HCT116 (cell line): ENCODE data around the gene AUTS2. TPM values are rescaled to one million over a fixed set of nuclear protein-coding genes. Genes with fewer than 3 reads are reported as not detected.

Experiments used
- ATAC-seq: fragments of 200-7000 bp; cut with Tn5 transposase; 2 replicates; pipeline ENCODE4 v1.9.1; 2020; ENCODE audit warnings: mild to moderate bottlenecking, moderate library complexity
- BruUV-seq: library from RNA; stranded (reverse); fragments of 400-500 nt; replicated peaks from 2 replicates; lab custom pipeline; 2021; lab: Mats Ljungman, UMichigan
- CTCF ChIA-PET: fragments of 300-600 bp; sonication (Branson Sonifier 250); formaldehyde crosslinking; loops from one replicate; lab custom pipeline; 2021; ENCODE audit warnings: antibody characterized with exemption; lab: Charles Lee
- POLR2A ChIA-PET: fragments of 300-600, 350-600 bp; sonication (Branson Sonifier 250); formaldehyde crosslinking; loops from one replicate; lab custom pipeline; 2021; ENCODE audit warnings: antibody characterized with exemption; lab: Charles Lee
- RAD21 ChIA-PET, 2 experiments: fragments of 300-600 bp; sonication (Branson Sonifier 250); formaldehyde crosslinking; loops; one replicate each; lab custom pipeline; 2023; ENCODE audit warnings: low total read pairs in 2 of 2; ENCODE audit not compliant: uncharacterized antibody in 2 of 2, unreplicated experiment in 2 of 2, low non-redundant PET in 1 of 2; lab: Charles Lee
- DNase-seq: peaks from one replicate; pipeline ENCODE4 v3.0.0-alpha.2; 2010; ENCODE audit warnings: low read depth, low spot score
- H2AFZ ChIP-seq: fragments of 200-600 bp; shearing (Covaris generic), sonication (generic); 2 replicates; pipeline ENCODE4 v1.6.1; 2017; ENCODE audit warnings: low read depth, mixed run types, mixed read lengths, antibody characterized with exemption, low read length; ENCODE audit not compliant: poor library complexity, severe bottlenecking
- H3K27ac ChIP-seq: 2 replicates; pipeline ENCODE4 v1.5.1; 2012; ENCODE audit warnings: low read depth, low read length
- H3K27me3 ChIP-seq: fragments of 200-600 bp; sonication (generic); 2 replicates; pipeline ENCODE4 v1.6.1; 2016; ENCODE audit warnings: mixed run types, low read length, mixed read lengths; ENCODE audit not compliant: insufficient read depth
- H3K36me3 ChIP-seq, 2 experiments: fragments of 200-500 bp in 1 of 2; fragments of 200-600 bp in 1 of 2; sonication (Bioruptor generic) in 1 of 2; sonication (generic) in 1 of 2; 2 replicates each; pipeline versions ENCODE4 v1.5.1 to v1.6.1; 2014 to 2016; ENCODE audit warnings: low read length in 2 of 2, inconsistent platforms in 1 of 2, mixed read lengths in 1 of 2, mixed run types in 1 of 2; ENCODE audit not compliant: insufficient read depth in 2 of 2, control insufficient read depth in 1 of 2
- H3K4me1 ChIP-seq, 2 experiments: fragments of 200-600 bp in 1 of 2; sonication (generic) in 1 of 2; 2 replicates each; pipeline versions ENCODE4 v1.5.1 to v1.6.1; 2012 to 2017; ENCODE audit warnings: low read length in 2 of 2, inconsistent platforms in 1 of 2, mild to moderate bottlenecking in 1 of 2, mixed read lengths in 1 of 2, mixed run types in 1 of 2, moderate library complexity in 1 of 2; ENCODE audit not compliant: insufficient read depth in 2 of 2, control insufficient read depth in 1 of 2
- H3K4me2 ChIP-seq: fragments of 200-600 bp; sonication (generic); 2 replicates; pipeline ENCODE4 v1.6.1; 2017; ENCODE audit warnings: mixed run types, low read length, mixed read lengths
- H3K4me3 ChIP-seq, 2 experiments: fragments of 200-600 bp in 1 of 2; sonication (generic) in 1 of 2; replicated peaks in 1 of 2; 2 replicates each; pipeline ENCODE4 v1.5.1; 2011 to 2016; ENCODE audit warnings: low read length in 2 of 2, control low read depth in 1 of 2, low read depth in 1 of 2, mild to moderate bottlenecking in 1 of 2, mixed read lengths in 1 of 2, mixed run types in 1 of 2
- H3K79me2 ChIP-seq: fragments of 200-600 bp; sonication (generic); 2 replicates; pipeline ENCODE4 v1.6.1; 2017; ENCODE audit warnings: mild to moderate bottlenecking, mixed run types, low read length, moderate library complexity, mixed read lengths; ENCODE audit not compliant: insufficient read depth
- H3K9ac ChIP-seq: fragments of 200-600 bp; sonication (generic); 2 replicates; pipeline ENCODE4 v1.6.1; 2016; ENCODE audit warnings: low read length, mixed read lengths
- H3K9me2 ChIP-seq: fragments of 200-600 bp; sonication (generic), shearing (Covaris generic); 2 replicates; pipeline ENCODE4 v1.6.1; 2017; ENCODE audit warnings: mixed run types, mild to moderate bottlenecking, moderate library complexity; ENCODE audit not compliant: insufficient read depth
- H3K9me3 ChIP-seq, 2 experiments: fragments of 200-500 bp in 1 of 2; fragments of 200-600 bp in 1 of 2; sonication (Bioruptor generic) in 1 of 2; sonication (generic) in 1 of 2; 2 replicates each; pipeline ENCODE4 v1.6.1; 2014 to 2017; ENCODE audit warnings: low read length in 2 of 2, mixed read lengths in 2 of 2, inconsistent platforms in 1 of 2, low read depth in 1 of 2, mild to moderate bottlenecking in 1 of 2, mixed run types in 1 of 2, moderate library complexity in 1 of 2; ENCODE audit not compliant: control insufficient read depth in 1 of 2, insufficient read depth in 1 of 2
- H4K20me1 ChIP-seq: fragments of 200-600 bp; sonication (generic), shearing (Covaris generic); 2 replicates; pipeline ENCODE4 v1.6.1; 2017; ENCODE audit warnings: mixed run types, mild to moderate bottlenecking, moderate library complexity; ENCODE audit not compliant: insufficient read depth
- CBX3 ChIP-seq: IDR thresholded peaks from 2 replicates; pipeline ENCODE4 v1.6.1; 2012; ENCODE audit warnings: low read depth
- ELF1 ChIP-seq: IDR thresholded peaks from 2 replicates; pipeline ENCODE4 v1.6.1; 2012; ENCODE audit warnings: low read depth, borderline replicate concordance
- EZH2phosphoT487 ChIP-seq: fragments of 200-600 bp; IDR thresholded peaks from 2 replicates; pipeline ENCODE4 v1.6.1; 2018; ENCODE audit warnings: antibody characterized with exemption, borderline replicate concordance
- JUND ChIP-seq: IDR thresholded peaks from 2 replicates; pipeline ENCODE4 v1.6.1; 2012
- MAX ChIP-seq: IDR thresholded peaks from 2 replicates; pipeline ENCODE4 v1.6.1; 2012
- POLR2A ChIP-seq: IDR thresholded peaks from 2 replicates; pipeline ENCODE4 v1.7.0; 2011; ENCODE audit warnings: borderline replicate concordance; ENCODE audit not compliant: insufficient read depth, insufficient read length; ENCODE audit errors: extremely low read depth
- SIN3A ChIP-seq: IDR thresholded peaks from 2 replicates; pipeline ENCODE4 v1.6.1; 2012; ENCODE audit warnings: low read depth
- SP1 ChIP-seq: IDR thresholded peaks from 2 replicates; pipeline ENCODE4 v1.6.1; 2012; ENCODE audit warnings: low read depth
- TCF7L2 ChIP-seq: IDR thresholded peaks from 2 replicates; pipeline ENCODE4 v1.7.0; 2011; ENCODE audit warnings: borderline replicate concordance, inconsistent platforms; ENCODE audit not compliant: insufficient read depth, insufficient read length; ENCODE audit errors: extremely low read depth
- YY1 ChIP-seq: IDR thresholded peaks from 2 replicates; pipeline ENCODE4 v1.6.1; 2011; ENCODE audit warnings: low read length, low read depth, moderate library complexity, mild to moderate bottlenecking; ENCODE audit not compliant: insufficient replicate concordance; ENCODE audit errors: extremely low read depth
- ZFX ChIP-seq: fragments of 450-650 bp; IDR thresholded peaks from 2 replicates; pipeline ENCODE4 v1.6.1; 2017
- ZNF274 ChIP-seq: fragments of 200-500 bp; sonication (Bioruptor generic); IDR thresholded peaks from 2 replicates; pipeline ENCODE4 v1.6.1; 2014; ENCODE audit warnings: mild to moderate bottlenecking, low read depth, low read length, inconsistent platforms
- intact Hi-C: fragments of 100-400 bp; cut with micrococcal nuclease; formaldehyde crosslinking; loops from 2 replicates; pipeline ENCODE4 v1.10.0; 2022
- total RNA-seq: library from RNA; stranded (reverse); gene quantifications from one replicate; pipeline ENCODE4 v1.2.1, GENCODE V29; 2021; ENCODE audit not compliant: unreplicated experiment
- TF ChIP-seq, protein P1 (sequence below): IDR thresholded peaks from 2 replicates; pipeline ENCODE4 v1.6.1; 2012; ENCODE audit warnings: low read depth

Gene AUTS2
- total RNA-seq, 1 experiment from 2014 or later = 0.93 TPM

- no peaks in the 10 kb centered on the region for H3K79me2 ChIP-seq
- peaks cover 0 to 23% of the 10 kb centered on the region in 2 experiments; a peak in 2 of 4 replicates for H3K9me3 ChIP-seq
- CTCF ChIA-PET = no interaction called here
- BruUV-seq = no TSS peak
- DNase-seq = no peak
- no peaks in the 10 kb centered on the region for H3K9me2 ChIP-seq
- intact Hi-C loops = no loop called here
- no peak for TF ChIP-seq ZNF274
- TF ChIP-seq SP1 = no peak
- no peak for TF ChIP-seq YY1
- TF ChIP-seq, protein P1, sequence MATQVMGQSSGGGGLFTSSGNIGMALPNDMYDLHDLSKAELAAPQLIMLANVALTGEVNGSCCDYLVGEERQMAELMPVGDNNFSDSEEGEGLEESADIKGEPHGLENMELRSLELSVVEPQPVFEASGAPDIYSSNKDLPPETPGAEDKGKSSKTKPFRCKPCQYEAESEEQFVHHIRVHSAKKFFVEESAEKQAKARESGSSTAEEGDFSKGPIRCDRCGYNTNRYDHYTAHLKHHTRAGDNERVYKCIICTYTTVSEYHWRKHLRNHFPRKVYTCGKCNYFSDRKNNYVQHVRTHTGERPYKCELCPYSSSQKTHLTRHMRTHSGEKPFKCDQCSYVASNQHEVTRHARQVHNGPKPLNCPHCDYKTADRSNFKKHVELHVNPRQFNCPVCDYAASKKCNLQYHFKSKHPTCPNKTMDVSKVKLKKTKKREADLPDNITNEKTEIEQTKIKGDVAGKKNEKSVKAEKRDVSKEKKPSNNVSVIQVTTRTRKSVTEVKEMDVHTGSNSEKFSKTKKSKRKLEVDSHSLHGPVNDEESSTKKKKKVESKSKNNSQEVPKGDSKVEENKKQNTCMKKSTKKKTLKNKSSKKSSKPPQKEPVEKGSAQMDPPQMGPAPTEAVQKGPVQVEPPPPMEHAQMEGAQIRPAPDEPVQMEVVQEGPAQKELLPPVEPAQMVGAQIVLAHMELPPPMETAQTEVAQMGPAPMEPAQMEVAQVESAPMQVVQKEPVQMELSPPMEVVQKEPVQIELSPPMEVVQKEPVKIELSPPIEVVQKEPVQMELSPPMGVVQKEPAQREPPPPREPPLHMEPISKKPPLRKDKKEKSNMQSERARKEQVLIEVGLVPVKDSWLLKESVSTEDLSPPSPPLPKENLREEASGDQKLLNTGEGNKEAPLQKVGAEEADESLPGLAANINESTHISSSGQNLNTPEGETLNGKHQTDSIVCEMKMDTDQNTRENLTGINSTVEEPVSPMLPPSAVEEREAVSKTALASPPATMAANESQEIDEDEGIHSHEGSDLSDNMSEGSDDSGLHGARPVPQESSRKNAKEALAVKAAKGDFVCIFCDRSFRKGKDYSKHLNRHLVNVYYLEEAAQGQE = no peak
- TF ChIP-seq MAX = no peak
- TF ChIP-seq TCF7L2 = no peak
- TF ChIP-seq ZFX = no peak
- no peak for TF ChIP-seq ELF1
- TF ChIP-seq JUND = no peak
- TF ChIP-seq CBX3 = no peak
- TF ChIP-seq POLR2A = no peak
- no peak for TF ChIP-seq SIN3A
- no peak for TF ChIP-seq EZH2phosphoT487
- TF ChIP-seq, all 23 proteins: peak for 0
- RAD21 ChIA-PET = no interaction called here
- no peak overlapping the region for H3K4me2 ChIP-seq
- POLR2A ChIA-PET = no interaction called here
- H3K27ac ChIP-seq = no peak overlapping the region
- no peaks in the 10 kb centered on the region for H3K36me3 ChIP-seq
- H4K20me1 ChIP-seq = no peaks in the 10 kb centered on the region
- no peaks in the 10 kb centered on the region for H3K27me3 ChIP-seq
- no peak overlapping the region for H3K4me3 ChIP-seq
- H3K9ac ChIP-seq = no peak overlapping the region
- H3K4me1 ChIP-seq = no peaks in the 10 kb centered on the region
- no peak for ATAC-seq
- H2AFZ ChIP-seq = no peak overlapping the region
Measured at GRCh38 chr7:70782796-70783195, 1184.5 kb downstream of the AUTS2 start.
